Fibroblast of peridontal ligament (primary cell): ENCODE measurements around the gene AHNAK.

Experiments
- DNase-seq: peaks from one replicate; pipeline ENCODE4 v3.0.0-alpha.2; 2010; ENCODE audit errors: extremely low read depth

AHNAK gene

GRCh38 chr11:62409831-62410230 is 136.8 kb downstream of the AHNAK start:
- DNase-seq: no peak

GRCh38 chr11:62406034-62406433 is 140.6 kb downstream of the AHNAK start:
- DNase-seq: no peak

GRCh38 chr11:62404901-62405300 is 141.7 kb downstream of the AHNAK start:
- no peak for DNase-seq

GRCh38 chr11:62404435-62404834 is 142.2 kb downstream of the AHNAK start:
- DNase-seq: no peak

GRCh38 chr11:62402960-62403730 is 143.5 kb downstream of the AHNAK start:
- no peak for DNase-seq

GRCh38 chr11:62402226-62402959 is 144.2 kb downstream of the AHNAK start:
- no peak for DNase-seq

GRCh38 chr11:62401811-62402210 is 144.8 kb downstream of the AHNAK start:
- DNase-seq: no peak

GRCh38 chr11:62401356-62401755 is 145.2 kb downstream of the AHNAK start:
- no peak for DNase-seq

- peak; percentile 94 for DNase-seq
Measured at GRCh38 chr11:62400760-62401159, 145.8 kb downstream of the AHNAK start.

- DNase-seq: no peak
Measured at GRCh38 chr11:62400281-62400680, 146.3 kb downstream of the AHNAK start.

GRCh38 chr11:62399878-62400266 is 146.7 kb downstream of the AHNAK start:
- DNase-seq: no peak

GRCh38 chr11:62399172-62399877 is 147.3 kb downstream of the AHNAK start:
- DNase-seq: no peak

- no peak for DNase-seq
Measured at GRCh38 chr11:62398011-62398994, 148.3 kb downstream of the AHNAK start.

GRCh38 chr11:62395885-62396551 is 150.6 kb downstream of the AHNAK start:
- no peak for DNase-seq

GRCh38 chr11:62394825-62395538 is 151.6 kb downstream of the AHNAK start:
- peak; percentile 92 for DNase-seq

- no peak for DNase-seq
Measured at GRCh38 chr11:62393735-62394134, 152.9 kb downstream of the AHNAK start.

- no peak for DNase-seq
Measured at GRCh38 chr11:62393061-62393611, 153.5 kb downstream of the AHNAK start.

GRCh38 chr11:62392506-62392905 is 154.1 kb downstream of the AHNAK start:
- DNase-seq: no peak

GRCh38 chr11:62391642-62392425 is 154.8 kb downstream of the AHNAK start:
- no peak for DNase-seq
